Right lobe of liver (tissue), 6 donors: ENCODE measurements around the gene GLIS1. TPM values are rescaled to one million over a fixed set of nuclear protein-coding genes. Genes with fewer than 3 reads are reported as not detected.
A peak's percentile ranks its signal among the peaks of the same experiment; 100 is the strongest.

Source experiments
- ATAC-seq, 4 donors: fragments of 200-7000 bp; cut with Tn5 transposase; one replicate each; pipeline ENCODE4 v1.9.1; 2020; ENCODE audit warnings: mild to moderate bottlenecking in 4 of 4, moderate library complexity in 4 of 4
- DNase-seq, 3 donors: peaks; one replicate each; pipeline ENCODE4 v3.0.0-alpha.2; 2020
- H3K27ac ChIP-seq, 3 donors: fragments of 200-600 bp; one replicate each; pipeline ENCODE4 v1.8.0; 2022
- H3K27me3 ChIP-seq, 2 donors: fragments of 200-600 bp; one replicate each; pipeline ENCODE4 v1.8.0; 2022
- H3K36me3 ChIP-seq, 4 donors: fragments of 200-600 bp; sonication (generic) in 1 of 4; one replicate each; pipeline versions ENCODE4 v1.5.1 to v1.8.0; 2017 to 2022; ENCODE audit warnings: control low read depth in 1 of 4
- H3K4me1 ChIP-seq, 4 donors: fragments of 200-600 bp; sonication (generic) in 1 of 4; one replicate each; pipeline versions ENCODE4 v1.5.1 to v1.8.0; 2017 to 2022; ENCODE audit warnings: control low read depth in 1 of 4
- H3K4me3 ChIP-seq, 3 donors: fragments of 200-600 bp; one replicate each; pipeline ENCODE4 v1.8.0; 2022
- H3K9me3 ChIP-seq, 4 donors: fragments of 200-600 bp; sonication (generic) in 1 of 4; one replicate each; pipeline versions ENCODE4 v1.5.1 to v1.8.0; 2017 to 2022; ENCODE audit warnings: control low read depth in 1 of 4
- CTCF ChIP-seq, 4 donors: fragments of 200-600 bp in 3 of 4; fragments of 450-650 bp in 1 of 4; IDR thresholded peaks; one replicate each; pipeline versions ENCODE4 v1.5.1 to v1.8.0; 2016 to 2022; ENCODE audit warnings: antibody characterized with exemption in 4 of 4, mild to moderate bottlenecking in 2 of 4
- POLR2A ChIP-seq: fragments of 450-650 bp; IDR thresholded peaks from one replicate; pipeline ENCODE4 v1.6.1; 2017; ENCODE audit warnings: antibody characterized with exemption, mild to moderate bottlenecking
- WGBS: methylation state at CpG from one replicate; pipeline ENCODE4 v1.1.6; 2018; ENCODE audit warnings: low coverage, low lambda C conversion rate; ENCODE audit not compliant: insufficient coverage; ENCODE audit errors: missing lambda C conversion rate; 5-methylcytosine and 5-hydroxymethylcytosine counted together
- intact Hi-C, 2 donors: fragments of 100-400 bp; cut with DNase I; formaldehyde crosslinking; loops; one replicate each; pipeline versions ENCODE4 v1.11.2 to v1.14.1; 2022
- total RNA-seq, 6 experiments: library from RNA; depleted of rRNA in 2 of 6; stranded (reverse); fragments of >200 nt in 2 of 6; fragmentation: NEBNext Ultra II Directional in 3 of 6; extraction: Animal tissue kit (Norgen Biotek cat#: 25700) in 3 of 6; gene quantifications; one replicate each; pipeline versions ENCODE4 v1.1.0 to v1.2.4, GENCODE V29; 2016 to 2023
- donor health status: DM: no; HTN: yes; CAD: no.
- donor health status: DM: no; HTN: no; CAD: no.
- donor health status: DM: no; HTN: no; CAD: no.
- donor health status: DM: no; HTN: yes; CAD: no.
- donor health status: DM: no; HTN: yes; CAD: no.

GLIS1 gene
- total RNA-seq, 6 experiments from 2014 or later = not detected

GRCh38 chr1:53644909-53645689 lies 93.9 kb downstream of the GLIS1 start:
- intact Hi-C loops = no loop called here
- Histone ChIP-seq H3K27me3 (no peaks in the 10 kb centered on the region), H3K27ac (no peak overlapping the region), H3K9me3 (no peaks in the 10 kb centered on the region), H3K4me3 (no peak overlapping the region), H3K4me1 (no peaks in the 10 kb centered on the region), H3K36me3 (no peaks in the 10 kb centered on the region)
- WGBS = 64% methylated on average over 7 of the region's 14 CpGs
- TF ChIP-seq CTCF (IDR thresholded peaks at IDR 0.05) (no peak), POLR2A (no peak)
- peak in 2 of 3 donors; percentile 5 for DNase-seq
- ATAC-seq = no peak

GRCh38 chr1:53644496-53644895 lies 94.5 kb downstream of the GLIS1 start:
- 79% methylated on average over 7 of the region's 7 CpGs for WGBS
- Histone ChIP-seq H3K9me3 (no peaks in the 10 kb centered on the region), H3K27me3 (no peaks in the 10 kb centered on the region), H3K36me3 (no peaks in the 10 kb centered on the region), H3K4me1 (no peaks in the 10 kb centered on the region), H3K4me3 (no peak overlapping the region), H3K27ac (no peak overlapping the region)
- ATAC-seq (no peak), DNase-seq (peak in 2 of 3 donors; percentile 15 to 27)
- intact Hi-C loops = no loop called here
- TF ChIP-seq CTCF (IDR thresholded peaks at IDR 0.05) = no peak
- TF ChIP-seq POLR2A = no peak

- intact Hi-C loops = no loop called here
- Histone ChIP-seq H3K4me1 (no peaks in the 10 kb centered on the region), H3K27ac (no peak overlapping the region), H3K4me3 (no peak overlapping the region), H3K36me3 (no peaks in the 10 kb centered on the region), H3K27me3 (no peaks in the 10 kb centered on the region), H3K9me3 (no peaks in the 10 kb centered on the region)
- TF ChIP-seq CTCF (IDR thresholded peaks at IDR 0.05) (no peak), POLR2A (no peak)
- 67% methylated on average over 1 of the region's 4 CpGs for WGBS
- DNase-seq (peak in 2 of 3 donors; percentile 11 to 30), ATAC-seq (no peak)
These were observed 95.0 kb downstream of the GLIS1 start for GRCh38 chr1:53643881-53644390.

- no peaks in the 10 kb centered on the region for H3K4me1 ChIP-seq
- no peaks in the 10 kb centered on the region for H3K36me3 ChIP-seq
- H3K27me3 ChIP-seq = no peaks in the 10 kb centered on the region
- ATAC-seq (no peak), DNase-seq (peak in 2 of 3 donors; percentile 31)
- no peaks in the 10 kb centered on the region for H3K9me3 ChIP-seq
- no peak overlapping the region for H3K27ac ChIP-seq
- no peak for TF ChIP-seq POLR2A
- TF ChIP-seq CTCF (IDR thresholded peaks at IDR 0.05) = no peak
- H3K4me3 ChIP-seq = no peak overlapping the region
- intact Hi-C loops = no loop called here
- WGBS = 47% methylated on average over 8 of the region's 17 CpGs
These were observed 95.7 kb downstream of the GLIS1 start for GRCh38 chr1:53643041-53643880.
